NOMO-1 treated with dmso at 0.1 percent for 144 hours (cell line): Measurements from ENCODE around the gene MMS19.
"Not testable (repeated sequence)": the region's sequence is repeated elsewhere in the genome, so short reads cannot be mapped to it uniquely, and the experiment has no call there.

Experiments
- DNase-seq: peaks from one replicate; lab custom pipeline; 2025; ENCODE audit not compliant: unreplicated experiment; lab: John Stamatoyannopoulos, UW

The MMS19 gene

DNA sequence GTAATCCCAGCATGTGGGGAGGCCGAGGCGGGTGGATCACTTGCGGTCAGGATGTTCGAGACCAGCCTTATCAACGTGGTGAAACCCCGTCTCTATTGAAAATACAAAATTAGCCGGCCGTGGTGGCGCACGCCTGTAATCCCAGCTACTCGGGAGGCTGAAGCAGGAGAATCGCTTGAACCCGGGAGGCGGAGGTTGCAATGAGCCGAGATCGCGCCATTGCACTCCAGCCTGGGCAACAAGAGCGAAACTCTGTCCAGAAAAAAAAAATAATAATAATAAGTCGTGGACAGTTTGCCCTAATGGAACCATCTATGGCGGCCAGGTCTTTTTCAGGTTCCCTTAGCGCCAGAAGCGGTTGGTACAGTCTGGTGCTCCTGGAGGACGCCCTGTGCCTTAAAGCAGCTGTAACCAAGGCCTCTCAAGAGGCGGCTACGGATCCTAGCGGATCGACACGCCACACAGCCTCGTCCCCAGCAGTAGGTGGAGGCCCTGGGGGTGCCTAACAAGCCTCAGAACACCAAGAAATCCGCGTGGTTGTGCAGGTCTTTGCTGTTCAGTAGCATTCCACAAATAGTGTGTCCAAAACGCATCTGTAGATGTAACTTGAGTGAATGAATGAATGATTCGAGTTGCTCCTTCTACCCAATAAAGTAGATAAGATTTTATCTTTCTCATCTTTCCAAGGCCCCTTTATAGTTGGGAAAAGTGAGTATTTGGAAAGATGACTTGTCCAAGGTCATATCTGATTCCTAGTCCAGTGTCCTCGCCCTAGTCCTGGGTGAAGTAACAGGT, 71.2 kb downstream of the MMS19 start:
- no peak for DNase-seq

DNA sequence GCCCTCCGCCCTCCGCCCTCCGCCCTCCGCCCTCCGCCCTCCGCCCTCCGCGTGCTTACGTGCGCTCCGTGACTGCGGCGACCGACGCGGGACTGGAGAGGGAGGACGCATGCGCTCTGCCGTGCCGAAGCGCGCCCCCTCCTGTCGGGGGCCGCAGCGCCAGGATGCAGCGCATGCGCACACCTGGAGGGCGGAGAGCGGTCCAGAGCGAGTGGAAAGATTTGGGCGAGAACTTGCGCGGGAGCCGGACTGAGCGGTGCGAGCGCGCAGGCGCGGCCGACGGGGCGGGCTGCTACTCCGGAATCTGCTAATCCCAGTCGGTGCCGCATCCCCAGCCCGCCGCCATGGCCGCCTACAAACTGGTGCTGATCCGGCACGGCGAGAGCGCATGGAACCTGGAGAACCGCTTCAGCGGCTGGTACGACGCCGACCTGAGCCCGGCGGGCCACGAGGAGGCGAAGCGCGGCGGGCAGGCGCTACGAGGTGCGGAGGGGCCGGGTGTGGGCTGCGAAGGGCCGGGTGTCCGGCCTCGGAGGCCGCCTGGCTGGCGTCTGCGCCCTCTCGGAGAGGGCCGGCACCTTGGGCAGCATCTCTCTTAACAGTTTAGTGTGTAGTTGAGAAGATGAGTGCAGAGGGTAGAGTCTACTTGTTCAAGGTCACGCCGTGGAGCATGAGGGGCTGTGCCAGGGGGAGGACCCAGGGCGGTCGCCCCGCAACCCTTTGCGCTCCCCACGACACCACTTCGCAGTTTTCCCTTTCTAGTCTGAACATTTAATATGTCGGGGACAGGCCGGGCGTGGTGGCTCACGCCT, 72.1 kb downstream of the MMS19 start, which contains the start of gene PGAM1:
TSS of gene PGAM1 (plus strand) at position 228 of the 812 bp plus-strand sequence. CDS start at position 345, 117 bp downstream.
- peak; percentile 97 for DNase-seq

DNA sequence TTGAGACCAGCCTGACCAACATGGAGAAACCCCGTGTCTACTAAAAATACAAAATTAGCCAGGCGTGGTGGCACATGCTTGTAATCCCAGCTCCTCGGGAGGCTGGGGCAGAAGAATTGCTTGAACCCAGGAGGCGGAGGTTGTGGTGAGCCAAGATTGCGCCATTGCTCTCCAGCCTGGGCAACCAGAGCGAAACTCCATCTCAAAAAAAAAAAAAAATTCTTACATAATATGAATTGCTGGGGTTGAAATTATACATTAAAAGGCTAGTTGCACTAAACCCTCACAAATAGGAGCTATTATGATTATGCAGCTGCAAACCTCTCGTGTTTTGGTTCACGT, 74.5 kb downstream of the MMS19 start:
- DNase-seq: not testable (repeated sequence)

GRCh38 chr10:97416565-97416964, 81.7 kb downstream of the MMS19 start:
- DNase-seq: no peak

DNA sequence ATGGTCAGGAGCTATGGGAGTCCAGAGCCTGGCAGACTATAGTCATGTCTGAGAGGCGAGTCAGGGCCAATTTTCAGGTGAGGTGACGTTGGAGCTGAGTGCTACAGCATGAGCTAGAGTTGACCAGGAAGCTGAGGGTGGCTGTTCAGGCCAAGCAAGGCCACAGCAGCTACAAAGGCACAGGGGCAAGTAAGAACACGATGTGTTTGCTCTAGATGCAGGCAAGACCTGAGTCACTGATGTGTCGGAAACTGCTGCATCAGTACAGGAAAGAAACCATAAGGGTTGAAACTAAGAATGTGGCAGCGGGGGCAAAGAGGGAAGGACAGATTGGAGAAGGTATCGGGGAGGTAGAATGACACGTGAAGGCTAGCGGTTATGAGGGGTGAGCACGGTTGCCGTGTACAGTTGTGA, 85.3 kb downstream of the MMS19 start:
- no peak for DNase-seq

GRCh38 chr10:97411406-97411805, 86.8 kb downstream of the MMS19 start:
- no peak for DNase-seq

DNA sequence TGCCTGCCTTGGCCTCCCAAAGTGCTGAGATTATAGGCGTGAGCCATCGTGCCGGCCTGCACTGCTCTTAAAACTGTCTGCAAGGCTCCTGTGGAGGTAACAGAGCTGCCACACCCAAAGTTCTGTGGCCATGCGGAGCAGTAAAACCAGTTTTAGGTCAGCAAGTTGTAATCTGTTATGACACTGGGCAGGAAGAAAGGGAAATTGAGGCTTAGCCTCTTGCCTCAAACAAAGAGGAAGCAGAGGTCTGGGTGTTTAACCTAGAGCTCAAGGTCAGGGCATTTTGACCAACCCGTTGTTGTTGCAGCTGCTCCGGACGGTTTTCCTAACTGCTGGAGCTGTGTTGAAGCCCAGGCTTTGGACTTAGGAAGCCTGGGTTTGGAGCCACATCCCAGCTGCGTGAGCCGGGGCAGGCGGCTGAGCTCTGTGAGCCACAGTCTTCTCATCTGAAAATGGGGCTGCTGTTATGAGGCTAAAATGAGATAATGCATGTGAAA, 89.7 kb downstream of the MMS19 start:
- peak; percentile 76 for DNase-seq
